Spinal cord (tissue), 10 donors: Measurements from ENCODE around the gene OFD1. TPM values are rescaled to one million over a fixed set of nuclear protein-coding genes. Genes with fewer than 3 reads are reported as not detected.

ENCODE experiments used
- DNase-seq, 6 donors: peaks; one replicate each; pipeline versions ENCODE4 v3.0.0 to v3.0.0-alpha.2; 2013 to 2015; ENCODE audit warnings: low spot score in 6 of 6, low read depth in 4 of 6
- H3K27ac ChIP-seq: one replicate; pipeline ENCODE4 v1.5.1; 2013; ENCODE audit warnings: low read depth, low read length, control low read depth
- H3K27me3 ChIP-seq: one replicate; pipeline ENCODE4 v1.6.1; 2013; ENCODE audit warnings: low read length; ENCODE audit not compliant: control insufficient read depth, insufficient read depth
- H3K36me3 ChIP-seq: one replicate; pipeline ENCODE4 v1.6.1; 2013; ENCODE audit warnings: low read length; ENCODE audit not compliant: control insufficient read depth, insufficient read depth
- H3K4me1 ChIP-seq: one replicate; pipeline ENCODE4 v1.6.1; 2013; ENCODE audit warnings: low read length; ENCODE audit not compliant: control insufficient read depth, insufficient read depth
- H3K4me3 ChIP-seq: one replicate; pipeline ENCODE4 v1.5.1; 2013; ENCODE audit warnings: low read depth, low read length, control low read depth
- H3K9me3 ChIP-seq: one replicate; pipeline ENCODE4 v1.6.1; 2013; ENCODE audit warnings: low read length; ENCODE audit not compliant: control insufficient read depth, insufficient read depth
- WGBS: methylation state at CpG from one replicate; pipeline ENCODE4 v1.1.5; 2013; ENCODE audit warnings: missing lambda C conversion rate; ENCODE audit not compliant: insufficient coverage; 5-methylcytosine and 5-hydroxymethylcytosine counted together
- polyA plus RNA-seq, 2 donors: library from polyadenylated mRNA; unstranded; fragments of 120-200 nt; gene quantifications; one replicate each; pipeline ENCODE4 v1.2.1, GENCODE V29; 2013; ENCODE audit not compliant: insufficient read length in 2 of 2
- total RNA-seq, 2 donors: library from RNA; depleted of rRNA in 1 of 2; stranded (reverse); fragments of 120-200 nt in 1 of 2; fragments of >200 nt in 1 of 2; gene quantifications; one replicate each; pipeline versions ENCODE4 v1.2.3 to v1.2.4, GENCODE V29; 2013 to 2014
- donor health status: healthy.

The OFD1 gene
- total and polyA plus RNA-seq, 4 donors = 20.3 to 30.6 (median 29.3) TPM

DNA sequence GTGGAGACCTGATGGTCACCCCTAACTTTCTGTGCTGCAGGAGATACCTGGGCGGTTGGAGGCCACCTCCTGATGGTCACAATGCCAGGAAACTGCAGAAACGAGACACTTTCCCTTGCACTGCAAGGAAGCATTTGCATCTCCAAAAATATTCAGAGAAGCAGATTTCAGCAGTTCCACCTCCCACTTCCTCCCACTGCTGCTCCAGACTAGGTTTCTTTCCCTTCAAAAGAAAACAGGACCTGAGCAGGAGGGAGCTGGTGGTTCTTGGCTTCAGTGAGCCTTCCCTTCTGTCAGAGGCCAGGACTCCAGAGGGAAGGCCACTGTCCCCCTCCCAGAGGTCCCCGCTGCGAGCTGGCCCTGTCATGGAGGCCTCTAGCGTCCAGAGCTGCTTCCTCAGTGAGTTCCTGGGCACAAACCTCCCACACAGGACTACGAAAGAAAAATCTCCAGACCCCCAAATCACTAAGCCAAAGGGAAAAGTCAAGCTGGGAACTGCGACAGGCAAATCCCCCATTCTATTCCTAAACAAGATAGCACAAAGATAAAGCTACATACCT, 46.4 kb downstream of the OFD1 start:
- Histone ChIP-seq H3K9me3 (no peaks in the 10 kb centered on the region), H3K4me1 (peaks cover 4% of the 10 kb centered on the region), H3K27me3 (peaks cover 36% of the 10 kb centered on the region), H3K4me3 (no peak overlapping the region), H3K27ac (no peak overlapping the region), H3K36me3 (peaks cover 31% of the 10 kb centered on the region)
- DNase-seq = no peak
- 80% methylated on average over 7 of the region's 7 CpGs for WGBS

DNA sequence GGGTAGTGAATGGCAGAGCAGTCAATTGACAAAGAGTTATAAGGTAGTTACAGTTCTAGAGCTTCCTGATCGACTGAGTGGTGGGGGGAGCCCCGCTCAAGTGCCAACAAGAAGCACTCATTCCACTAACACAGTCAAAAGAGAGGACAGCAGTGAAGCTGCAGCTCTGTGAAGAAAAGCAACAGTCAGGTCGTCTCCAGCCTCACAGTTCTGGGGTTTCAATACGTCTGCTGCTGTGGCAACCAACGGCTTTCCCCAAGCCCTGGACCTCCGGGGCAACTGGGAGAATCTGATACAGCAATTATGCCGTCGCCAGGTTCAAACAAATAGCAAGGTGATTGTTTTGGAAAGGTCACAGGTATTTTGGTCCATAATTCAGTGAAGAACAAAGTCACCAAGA, 51.5 kb downstream of the OFD1 start:
- Histone ChIP-seq H3K4me3 (no peak overlapping the region), H3K9me3 (no peaks in the 10 kb centered on the region), H3K4me1 (peaks cover 14% of the 10 kb centered on the region), H3K27ac (peak overlapping the region; percentile 49), H3K27me3 (peaks cover 25% of the 10 kb centered on the region), H3K36me3 (peaks cover 18% of the 10 kb centered on the region)
- 42% methylated on average over 7 of the region's 8 CpGs for WGBS
- peak in 2 of 6 donors; percentile 12 to 26 for DNase-seq

GRCh38 chrX:13790206-13791131, 55.9 kb downstream of the OFD1 start:
- 50% methylated on average over 2 of the region's 6 CpGs for WGBS

DNA sequence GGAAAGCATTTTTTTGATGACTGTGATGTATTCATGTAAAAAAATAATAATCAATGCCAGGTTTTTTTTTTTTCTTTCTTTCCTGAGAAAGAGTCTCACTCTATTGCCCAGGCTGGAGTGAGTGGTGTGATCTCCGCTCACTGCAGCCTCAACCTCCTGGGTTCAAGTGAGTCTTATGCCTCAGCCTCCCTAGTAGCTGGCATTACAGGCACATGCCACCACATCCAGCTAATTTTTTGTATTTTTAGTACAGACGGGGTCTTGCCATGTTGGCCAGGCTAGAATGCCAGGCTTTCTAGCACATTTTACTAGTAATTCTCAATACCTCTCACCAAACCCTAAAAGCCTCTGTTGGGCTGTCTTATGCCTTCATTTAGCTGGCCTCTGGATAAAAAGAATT, 56.6 kb downstream of the OFD1 start:
- peak overlapping the region; percentile 88 for H3K27ac ChIP-seq

More at GRCh38 chrX:13790206-13791131, 55.9 kb downstream of the OFD1 start:
- DNase-seq = peak in 1 of 6 donors; percentile 47
- H3K9me3 ChIP-seq = no peaks in the 10 kb centered on the region
- H3K27ac ChIP-seq = peak overlapping the region; percentile 88
- H3K4me1 ChIP-seq = peaks cover 28% of the 10 kb centered on the region
- H3K36me3 ChIP-seq = peaks cover 2% of the 10 kb centered on the region
- peaks cover 11% of the 10 kb centered on the region for H3K27me3 ChIP-seq
- H3K4me3 ChIP-seq = no peak overlapping the region

DNA sequence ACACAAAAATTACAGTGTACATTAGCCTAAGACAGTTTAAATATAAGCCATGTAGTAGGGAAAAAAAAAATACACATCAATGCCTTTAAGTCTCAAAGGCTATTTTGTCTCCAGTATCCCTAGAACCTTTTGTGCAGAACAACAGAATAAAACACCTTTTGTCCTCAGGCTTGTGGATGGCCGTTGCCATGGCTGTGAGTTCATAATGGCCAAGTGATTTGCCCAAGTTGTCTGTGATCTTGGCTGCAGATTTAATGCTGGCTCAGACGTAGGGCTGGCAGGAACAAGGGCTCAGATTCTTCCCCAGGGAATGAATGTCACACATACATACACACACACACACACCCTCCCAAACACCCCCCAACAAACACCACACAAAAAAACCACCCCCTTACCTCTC, 57.0 kb downstream of the OFD1 start:
- DNase-seq = peak in 5 of 6 donors; percentile 58 to 91 (median 80)
- Histone ChIP-seq H3K4me1 (peaks cover 20% of the 10 kb centered on the region), H3K9me3 (no peaks in the 10 kb centered on the region), H3K4me3 (no peak overlapping the region), H3K36me3 (no peaks in the 10 kb centered on the region), H3K27me3 (peaks cover 2% of the 10 kb centered on the region), H3K27ac (peak overlapping the region; percentile 88)
- 8% methylated on average over 2 of the region's 2 CpGs for WGBS

More for the DNA sequence above, 56.6 kb downstream of the OFD1 start:
- H3K27me3 ChIP-seq = peaks cover 4% of the 10 kb centered on the region
- H3K4me3 ChIP-seq = no peak overlapping the region
- DNase-seq = no peak
- H3K9me3 ChIP-seq = no peaks in the 10 kb centered on the region
- WGBS = 80% methylated on average over 1 of the region's 2 CpGs
- no peaks in the 10 kb centered on the region for H3K36me3 ChIP-seq
- peaks cover 23% of the 10 kb centered on the region for H3K4me1 ChIP-seq

DNA sequence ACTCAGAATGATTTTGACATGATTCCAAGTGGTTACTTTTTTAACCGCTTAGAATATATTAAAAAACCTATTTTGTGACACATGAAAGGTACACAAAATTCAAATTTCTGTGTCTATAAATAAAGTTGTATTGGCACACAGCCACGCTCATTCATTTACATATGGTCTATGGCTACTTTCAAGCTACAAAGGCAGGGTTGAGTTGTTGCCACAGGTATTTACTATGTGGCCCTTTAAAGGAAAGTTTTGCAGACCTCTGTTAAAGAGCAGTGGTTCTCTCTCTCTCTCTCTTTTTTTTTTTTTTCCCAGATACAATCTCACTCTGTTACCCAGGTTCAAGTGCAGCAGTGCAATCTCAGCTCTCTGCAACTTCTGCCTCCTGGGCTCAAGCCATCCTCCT, 59.3 kb downstream of the OFD1 start:
- peaks cover 13% of the 10 kb centered on the region for H3K27me3 ChIP-seq
- H3K27ac ChIP-seq = peak overlapping the region; percentile 88
- no peak overlapping the region for H3K4me3 ChIP-seq
- peaks cover 20% of the 10 kb centered on the region for H3K4me1 ChIP-seq
- no peak for DNase-seq
- H3K9me3 ChIP-seq = no peaks in the 10 kb centered on the region
- H3K36me3 ChIP-seq = no peaks in the 10 kb centered on the region
- no CpG with 5 or more reads among the region's 2 CpGs for WGBS

- H3K4me3 ChIP-seq = no peak overlapping the region
- H3K36me3 ChIP-seq = no peaks in the 10 kb centered on the region
- peak overlapping the region; percentile 88 for H3K27ac ChIP-seq
- no peaks in the 10 kb centered on the region for H3K9me3 ChIP-seq
- no peak for DNase-seq
- H3K4me1 ChIP-seq = peaks cover 20% of the 10 kb centered on the region
- 70% methylated on average over 4 of the region's 10 CpGs for WGBS
- peaks cover 13% of the 10 kb centered on the region for H3K27me3 ChIP-seq
Measured at GRCh38 chrX:13794417-13794816, 59.9 kb downstream of the OFD1 start.

GRCh38 chrX:13797512-13797911, 63.0 kb downstream of the OFD1 start:
- WGBS = 91% methylated on average over 3 of the region's 4 CpGs
- H3K4me3 ChIP-seq = no peak overlapping the region
- H3K36me3 ChIP-seq = no peaks in the 10 kb centered on the region
- peaks cover 16% of the 10 kb centered on the region for H3K27me3 ChIP-seq
- DNase-seq = no peak
- no peak overlapping the region for H3K27ac ChIP-seq
- peaks cover 2% of the 10 kb centered on the region for H3K9me3 ChIP-seq
- H3K4me1 ChIP-seq = peaks cover 7% of the 10 kb centered on the region

GRCh38 chrX:13798184-13798583, 63.6 kb downstream of the OFD1 start:
- Histone ChIP-seq H3K4me3 (no peak overlapping the region), H3K27me3 (peaks cover 16% of the 10 kb centered on the region), H3K27ac (no peak overlapping the region), H3K36me3 (no peaks in the 10 kb centered on the region), H3K4me1 (peaks cover 6% of the 10 kb centered on the region), H3K9me3 (peaks cover 2% of the 10 kb centered on the region)
- no CpG with 5 or more reads among the region's 4 CpGs for WGBS
- no peak for DNase-seq
